ENCODE measurements around the gene KIF26B.

GRCh38 chr1:245266105-245266504 lies 111.3 kb downstream of the KIF26B start:
- TF ChIP-seq CTCF (IDR thresholded peaks at IDR 0.05; ENCODE audit: insufficient read depth, low read length, poor library complexity, severe bottlenecking) (no peak), EZH2phosphoT487 (conservative IDR thresholded peaks at IDR 0.05; ENCODE audit: low read length) (no peak)

All from SU-DHL-6 (cell line).